ENCODE data around the gene RASGEF1B.
"Not testable (repeated sequence)": the region's sequence is repeated elsewhere in the genome, so short reads cannot be mapped to it uniquely, and the experiment has no call there.

Gene RASGEF1B

GRCh38 chr4:81429031-81429430 lies 42.7 kb downstream of the RASGEF1B start:
- DNase-seq: no peak

GRCh38 chr4:81428002-81428401 lies 43.7 kb downstream of the RASGEF1B start:
- DNase-seq: no peak

- DNase-seq: no peak
Observed at GRCh38 chr4:81427344-81427821, 44.3 kb downstream of the RASGEF1B start.

DNA sequence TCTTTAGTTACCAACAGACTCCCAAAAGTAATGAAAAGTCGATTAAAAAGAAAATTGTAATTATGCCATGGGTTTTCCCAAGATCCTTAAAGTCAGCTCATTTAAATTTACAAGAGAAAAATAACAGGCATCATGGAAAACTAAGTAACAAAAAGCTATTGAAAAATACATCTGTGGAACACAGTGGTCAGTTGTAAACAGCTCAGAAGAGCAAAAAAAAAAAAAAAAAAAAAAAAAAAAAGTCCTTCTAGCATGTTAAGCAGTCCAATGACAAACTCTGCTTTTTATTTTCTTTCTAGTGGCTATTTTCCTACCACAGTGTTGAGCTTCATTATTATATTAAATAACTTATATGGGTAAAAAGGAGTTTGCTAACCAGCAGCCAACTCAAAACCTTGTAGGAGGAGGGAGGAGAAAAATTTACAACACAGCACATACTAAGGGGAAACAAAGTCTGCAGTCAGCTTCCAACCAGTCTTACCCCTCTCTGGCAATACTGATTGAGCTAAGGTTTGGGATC lies 44.9 kb downstream of the RASGEF1B start:
- no peak for DNase-seq

GRCh38 chr4:81424816-81425755 lies 46.6 kb downstream of the RASGEF1B start:
- DNase-seq: no peak

- DNase-seq: no peak
Observed at GRCh38 chr4:81424336-81424735, 47.4 kb downstream of the RASGEF1B start.

- DNase-seq: no peak
Observed at GRCh38 chr4:81422595-81422994, 49.1 kb downstream of the RASGEF1B start.

GRCh38 chr4:81421346-81422218 lies 50.1 kb downstream of the RASGEF1B start:
- peak; percentile 16 to 67 for DNase-seq

- no peak for DNase-seq
Observed at GRCh38 chr4:81418572-81418971, 53.1 kb downstream of the RASGEF1B start.

DNA sequence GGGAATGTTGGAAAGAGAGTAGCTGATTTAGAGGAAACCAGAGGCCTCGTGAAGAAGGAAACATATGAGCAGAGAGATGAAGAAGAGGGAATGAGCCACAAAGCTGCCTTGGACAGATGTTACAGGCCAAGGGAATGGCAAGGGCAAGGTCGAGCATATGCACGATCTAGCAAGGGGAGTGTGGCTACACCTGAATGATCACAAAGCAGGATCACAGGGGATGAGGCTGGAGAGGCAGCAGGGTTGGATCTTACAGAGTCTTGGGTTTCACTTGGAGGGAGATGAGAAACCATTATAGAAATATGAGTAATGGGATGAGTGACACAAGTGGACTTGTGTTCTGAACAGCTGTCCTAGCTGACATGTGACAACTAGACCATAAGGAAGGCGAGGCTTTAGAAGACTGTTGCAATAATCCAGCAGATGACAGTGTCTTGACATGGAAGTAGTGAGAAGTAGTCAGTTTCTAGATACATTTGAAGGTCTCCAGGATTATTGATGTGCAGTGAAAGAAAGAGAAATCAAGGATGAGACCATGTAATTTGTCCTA lies 58.7 kb downstream of the RASGEF1B start:
- DNase-seq: no peak

DNA sequence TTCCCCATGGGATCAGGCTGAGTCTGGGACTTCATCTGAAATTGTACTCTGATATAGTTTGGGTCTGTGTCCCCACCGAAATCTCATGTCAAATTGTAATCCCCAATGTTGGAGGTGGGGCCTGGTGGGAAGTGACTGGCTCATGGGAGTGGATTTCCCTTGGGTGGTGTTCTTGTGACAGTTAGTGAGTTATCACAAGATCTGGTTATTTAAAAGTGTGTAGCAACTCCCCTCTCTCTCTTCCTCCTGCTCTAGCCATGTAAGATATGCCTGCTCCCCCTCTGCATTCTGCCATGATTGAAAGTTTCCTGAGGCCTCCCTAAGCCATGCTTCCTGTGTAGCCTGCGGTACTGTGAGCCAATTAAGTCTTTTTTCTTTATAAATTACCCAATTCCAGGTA lies 61.0 kb downstream of the RASGEF1B start:
- DNase-seq: no peak

DNA sequence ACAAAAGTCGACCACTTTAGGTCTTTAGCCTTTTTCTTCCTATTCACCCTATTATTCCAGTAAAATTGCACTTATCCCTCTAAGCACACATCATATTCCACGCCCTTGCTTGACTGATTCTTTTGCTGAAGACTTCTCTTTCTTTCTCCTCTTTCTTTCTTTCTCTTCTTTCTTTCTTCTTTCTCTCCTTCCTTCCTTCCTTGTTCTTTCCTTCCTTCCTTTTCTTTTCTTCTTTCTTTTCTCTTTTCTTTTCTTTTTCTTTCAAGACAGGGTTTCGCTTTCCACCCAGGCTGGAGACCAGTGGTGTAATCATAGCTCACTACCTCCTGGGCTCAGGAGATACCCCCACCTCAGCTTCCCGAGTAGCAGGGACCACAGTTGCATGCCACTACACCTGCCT lies 61.9 kb downstream of the RASGEF1B start:
- DNase-seq: no peak

DNA sequence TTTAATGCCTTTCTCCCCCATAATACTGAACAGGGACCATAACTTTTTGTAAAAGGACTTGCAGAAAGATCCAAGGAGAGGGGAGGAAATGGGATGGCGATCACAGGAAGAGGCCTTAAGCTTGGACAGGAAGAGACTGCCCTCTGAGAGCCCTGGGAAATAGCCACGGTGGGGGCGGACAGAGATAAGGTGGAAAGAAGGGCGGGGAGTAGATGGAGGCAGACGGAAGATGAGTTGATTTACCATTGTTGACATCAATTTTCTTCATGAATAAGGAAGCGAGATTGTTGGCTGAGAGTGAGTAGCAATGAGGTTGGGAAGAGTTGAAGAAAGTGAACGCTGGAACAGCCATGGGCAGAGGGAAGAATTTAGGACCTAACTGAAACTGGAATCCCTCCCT lies 63.4 kb downstream of the RASGEF1B start:
- DNase-seq: no peak

- DNase-seq: no peak
Observed at GRCh38 chr4:81407726-81408125, 64.0 kb downstream of the RASGEF1B start.

- not testable (repeated sequence) for DNase-seq
Observed at GRCh38 chr4:81406481-81406880, 65.2 kb downstream of the RASGEF1B start.

- peak; percentile 39 to 71 for DNase-seq
Observed at GRCh38 chr4:81405900-81406401, 65.8 kb downstream of the RASGEF1B start.

DNA sequence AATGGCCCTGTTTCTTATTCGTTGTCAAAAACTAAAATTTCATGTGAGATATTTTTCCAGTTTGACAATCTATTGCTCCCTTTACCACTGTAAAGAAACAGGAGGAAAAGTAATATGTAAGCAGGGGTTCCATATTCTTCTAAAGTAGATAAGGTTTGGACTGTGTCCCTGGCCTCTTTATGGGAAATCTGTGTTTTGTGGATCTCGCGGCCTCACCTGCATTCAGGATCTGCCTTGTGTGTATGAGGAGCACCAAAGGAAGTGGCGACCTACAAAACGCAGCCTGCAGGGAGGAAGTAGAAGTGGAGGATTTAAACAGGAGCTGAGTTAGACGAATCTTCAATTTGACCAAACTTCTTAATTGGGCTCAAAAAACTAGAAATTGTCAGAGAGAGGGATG lies 67.0 kb downstream of the RASGEF1B start:
- no peak for DNase-seq

- no peak for DNase-seq
Observed at GRCh38 chr4:81404294-81404693, 67.4 kb downstream of the RASGEF1B start.

GRCh38 chr4:81399306-81400086 lies 72.2 kb downstream of the RASGEF1B start:
- DNase-seq: no peak

DNA sequence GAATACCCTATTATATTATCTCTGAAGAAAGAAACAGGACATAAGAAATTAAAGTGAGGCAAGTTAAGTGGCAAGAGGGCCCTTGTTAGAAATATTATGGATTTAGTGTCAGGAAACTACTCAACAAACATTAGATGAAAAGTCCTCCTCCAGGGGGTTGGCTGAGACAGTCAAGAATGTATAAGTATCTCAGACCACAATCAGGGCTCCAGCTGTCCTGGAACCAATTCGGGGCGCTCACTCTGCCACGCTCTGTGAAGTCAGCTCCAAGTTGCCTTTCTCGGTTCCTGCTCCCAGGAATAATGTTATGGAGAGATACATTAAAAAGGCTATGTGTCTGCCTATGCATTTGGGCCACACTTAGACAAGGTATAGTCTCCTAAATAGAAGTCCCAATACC lies 73.3 kb downstream of the RASGEF1B start:
- no peak for DNase-seq

- no peak for DNase-seq
Observed at GRCh38 chr4:81397635-81398034, 74.1 kb downstream of the RASGEF1B start.

GRCh38 chr4:81395239-81395638 lies 76.5 kb downstream of the RASGEF1B start:
- no peak for DNase-seq
